ENCODE measurements around the gene PHC2.

Gene PHC2

DNA sequence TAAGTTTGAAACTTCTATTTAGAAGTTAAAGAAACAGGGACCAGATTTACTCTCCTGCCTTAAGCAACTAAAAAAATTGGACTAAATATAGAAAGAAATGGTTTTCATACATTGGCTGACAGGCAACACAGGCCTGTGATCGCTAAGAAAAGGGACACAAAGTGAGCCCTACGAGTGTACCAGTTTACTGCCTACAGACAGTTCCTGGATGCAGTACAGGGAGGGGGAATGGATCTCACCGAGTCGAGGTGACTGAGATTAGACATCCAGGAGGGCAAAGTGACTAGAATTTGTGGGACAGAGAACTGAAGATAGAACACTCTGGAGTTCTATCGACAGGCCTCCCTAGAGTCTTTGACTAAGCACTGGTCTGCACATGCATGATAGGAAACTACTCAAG, 16.0 kb downstream of the PHC2 start:
- no peak for DNase-seq

DNA sequence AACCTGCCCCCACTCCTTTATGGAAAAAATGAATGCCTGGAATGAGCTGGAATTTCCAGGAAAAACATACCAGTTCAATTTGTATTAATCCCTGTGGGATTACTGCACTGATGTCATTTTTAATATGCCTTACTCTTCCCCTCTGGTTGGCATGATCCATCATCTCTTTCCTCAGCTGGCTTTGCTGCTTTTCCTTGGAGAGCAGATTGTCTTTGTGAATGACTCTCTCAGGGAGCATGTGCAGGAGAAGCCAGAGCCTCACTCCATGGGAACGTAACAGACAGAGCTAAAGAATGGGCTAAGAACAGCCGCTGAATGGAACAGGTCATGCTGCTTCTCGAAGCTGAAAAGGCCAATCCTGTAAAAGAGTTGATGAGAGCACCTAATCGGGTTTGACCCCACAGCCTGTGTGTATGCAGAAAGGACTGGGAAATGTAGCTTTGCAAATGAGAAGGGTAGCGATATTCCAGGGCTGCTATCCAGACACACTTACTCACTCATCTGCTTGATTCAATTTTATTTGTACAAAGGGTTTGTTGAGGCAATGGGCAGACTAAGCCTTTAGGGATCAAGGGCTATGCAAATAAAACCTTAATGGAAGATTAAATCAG, 20.7 kb downstream of the PHC2 start:
- DNase-seq = no peak

DNA sequence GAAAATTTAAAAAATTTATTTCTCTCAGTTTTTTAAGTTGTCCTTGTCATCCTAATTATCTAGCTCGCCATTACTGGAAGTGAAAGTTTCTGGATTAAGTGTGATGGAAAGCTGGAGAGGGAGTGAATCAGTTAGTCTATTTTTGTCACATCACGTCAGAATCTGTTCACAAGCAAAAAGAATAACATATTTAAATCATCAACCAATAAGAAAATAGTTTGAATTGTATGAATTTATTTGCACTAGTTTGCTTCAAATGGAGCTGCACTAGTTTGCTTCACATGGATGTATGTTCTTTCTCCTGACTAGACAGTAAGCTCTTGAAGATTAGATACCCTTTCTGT, 22.8 kb downstream of the PHC2 start:
- DNase-seq = no peak

DNA sequence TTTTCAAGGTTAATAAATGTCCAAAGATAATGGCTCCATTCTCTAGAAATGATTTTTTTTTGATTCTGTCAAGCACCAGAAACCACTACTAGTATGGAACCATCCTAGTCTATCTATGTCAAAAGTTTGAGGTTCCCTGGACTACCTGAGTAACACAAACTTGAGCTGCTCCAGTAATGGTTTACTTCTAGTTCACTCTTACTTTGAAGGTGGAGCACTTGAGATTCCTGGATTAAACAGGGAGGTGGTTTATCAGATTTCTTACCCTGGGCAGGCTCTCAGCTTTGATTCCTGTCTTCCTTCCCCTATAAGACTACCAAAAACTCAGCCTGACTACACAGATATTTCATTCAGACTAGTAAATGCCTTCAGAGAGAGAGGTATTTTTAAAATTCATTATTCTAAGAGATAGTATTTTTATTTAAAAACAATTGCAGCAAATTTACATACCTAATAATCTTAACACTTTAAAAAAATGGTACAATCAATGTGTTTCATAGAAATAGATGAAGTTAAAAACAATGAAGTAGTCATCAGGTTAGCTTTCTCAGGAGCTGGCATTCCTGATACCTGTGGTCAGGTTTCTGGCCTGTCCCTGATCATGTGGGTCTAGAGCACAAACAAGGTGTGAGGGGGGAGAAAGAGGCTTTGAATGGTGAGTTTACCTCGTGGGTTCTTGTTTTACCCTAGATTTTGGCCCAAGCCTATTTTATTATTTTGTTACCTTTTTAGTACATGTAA, 23.4 kb downstream of the PHC2 start:
- no peak for DNase-seq

DNA sequence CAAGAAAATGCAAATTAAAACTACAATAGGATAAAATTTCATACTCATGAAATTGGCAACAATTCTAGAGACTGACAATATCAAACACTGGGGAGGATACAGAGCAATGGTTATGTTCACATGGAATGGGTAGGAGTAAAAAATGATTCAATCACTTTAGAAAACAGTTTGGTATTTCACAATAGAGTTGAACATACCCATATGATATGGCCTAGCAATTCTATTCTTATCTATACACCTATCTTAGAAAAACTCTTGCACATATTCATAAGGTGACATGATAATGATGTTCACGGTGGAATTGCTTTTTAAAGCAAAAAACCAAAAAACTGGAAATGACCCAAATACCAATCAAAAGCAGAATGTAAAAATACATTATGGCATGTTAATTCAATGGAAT, 28.7 kb downstream of the PHC2 start:
- peak; percentile 41 to 78 for DNase-seq

DNA sequence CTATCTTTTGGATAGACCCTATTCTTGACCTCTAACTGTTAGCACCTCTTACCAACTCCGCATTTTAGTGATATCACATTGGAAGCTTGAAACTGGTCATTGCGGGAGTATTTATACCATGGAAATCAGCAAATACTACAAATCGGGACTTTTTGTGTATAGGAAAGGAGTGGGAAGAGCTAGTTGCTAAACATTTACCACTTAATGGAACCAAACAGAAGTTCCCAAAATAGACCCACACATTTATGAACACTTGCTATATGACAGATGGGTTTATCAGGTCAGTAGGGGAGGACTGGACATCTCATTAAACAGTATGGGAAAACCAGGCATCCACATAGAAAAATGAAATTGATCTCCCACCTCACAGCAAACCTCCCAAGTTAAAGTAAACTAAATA, 29.4 kb downstream of the PHC2 start:
- DNase-seq = peak; percentile 41 to 84

DNA sequence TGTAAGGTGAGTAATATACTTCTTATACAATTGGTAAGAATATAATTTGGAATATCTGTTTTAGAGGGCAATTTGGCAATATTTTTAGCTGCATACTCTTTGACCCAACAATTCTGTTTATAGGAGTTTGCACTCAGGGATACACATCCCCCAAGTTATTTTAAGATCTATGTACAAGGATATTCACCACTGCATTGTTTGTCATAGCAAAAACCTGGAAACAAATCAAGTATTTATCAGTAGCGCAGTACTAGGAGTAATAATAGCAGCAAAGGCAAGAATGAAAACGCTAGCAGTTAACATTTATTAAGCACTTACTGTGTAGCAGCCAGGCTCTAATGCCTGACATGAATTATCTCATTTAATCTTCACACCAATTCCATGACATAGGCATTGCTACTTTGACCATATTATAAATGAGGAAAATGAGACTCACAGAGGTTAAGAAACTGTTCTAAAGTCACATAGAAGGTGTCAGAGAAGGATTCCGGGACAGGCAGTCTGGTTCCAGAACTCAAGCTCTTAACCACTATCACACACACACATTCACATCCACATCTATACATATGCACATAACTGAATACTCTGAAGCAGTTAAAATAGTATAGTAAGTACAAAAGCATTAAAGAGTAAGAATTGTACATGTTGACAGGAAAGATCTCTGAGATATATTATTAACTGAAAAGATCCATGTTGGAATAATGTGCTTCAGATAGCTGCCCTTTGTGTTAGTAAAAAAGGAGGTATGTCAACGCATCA, 30.6 kb downstream of the PHC2 start:
- no peak for DNase-seq

DNA sequence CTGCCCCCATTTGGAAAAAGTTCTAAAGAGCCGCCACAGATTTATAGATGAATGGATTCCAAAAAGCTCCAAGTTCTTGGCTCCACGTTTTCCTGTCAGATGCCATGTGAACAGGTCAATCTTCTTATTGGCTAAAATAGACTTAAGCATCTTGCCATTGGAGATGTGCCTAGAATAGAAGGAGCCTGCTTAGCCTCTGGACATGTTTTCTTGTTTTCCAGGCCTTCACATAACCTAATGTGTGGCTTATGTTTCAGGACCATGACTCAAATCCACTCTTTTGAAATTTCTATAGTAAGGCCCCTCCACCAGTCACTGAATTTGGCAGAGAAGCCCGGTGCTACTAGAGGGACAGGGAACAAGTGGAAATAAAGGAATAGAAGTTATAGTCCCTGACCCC, 31.5 kb downstream of the PHC2 start:
- DNase-seq = no peak

DNA sequence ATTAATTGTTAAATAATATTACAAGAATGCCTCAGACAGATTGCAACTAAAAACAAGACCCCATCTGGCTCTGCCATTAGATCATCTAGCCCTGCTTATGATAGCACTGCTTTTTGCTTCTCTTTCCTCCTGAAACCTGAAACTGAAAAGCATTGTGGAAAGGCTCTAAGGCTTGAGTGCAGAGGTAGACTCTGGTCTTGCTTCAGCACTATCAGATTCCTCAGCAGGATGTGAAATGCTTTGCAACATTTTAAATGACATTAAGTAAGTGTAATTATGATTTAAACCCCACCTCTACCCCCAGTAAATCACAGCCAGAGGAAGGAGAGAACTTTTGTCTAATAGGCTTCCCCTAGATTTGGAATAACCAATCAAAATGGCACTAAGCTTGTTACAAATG, 32.9 kb downstream of the PHC2 start:
- DNase-seq = no peak

DNA sequence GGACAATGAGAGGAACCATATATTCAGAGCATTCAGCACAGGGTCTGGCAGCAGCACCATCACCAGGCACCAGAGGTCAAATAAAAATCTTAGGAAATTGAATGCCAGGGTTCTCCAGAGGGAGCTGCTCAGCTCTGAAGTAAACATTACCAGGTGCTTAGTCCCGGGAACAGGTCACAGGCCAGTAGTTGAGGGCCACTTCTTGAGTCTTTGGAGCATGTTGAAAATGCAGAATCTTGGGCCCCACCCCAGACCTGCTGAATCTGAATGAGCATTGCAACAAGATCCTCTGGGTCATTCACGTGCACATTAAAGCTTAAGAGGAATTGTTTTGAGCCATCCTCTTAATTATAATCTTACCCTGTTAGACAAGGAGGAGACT, 33.8 kb downstream of the PHC2 start:
- no peak for DNase-seq

DNA sequence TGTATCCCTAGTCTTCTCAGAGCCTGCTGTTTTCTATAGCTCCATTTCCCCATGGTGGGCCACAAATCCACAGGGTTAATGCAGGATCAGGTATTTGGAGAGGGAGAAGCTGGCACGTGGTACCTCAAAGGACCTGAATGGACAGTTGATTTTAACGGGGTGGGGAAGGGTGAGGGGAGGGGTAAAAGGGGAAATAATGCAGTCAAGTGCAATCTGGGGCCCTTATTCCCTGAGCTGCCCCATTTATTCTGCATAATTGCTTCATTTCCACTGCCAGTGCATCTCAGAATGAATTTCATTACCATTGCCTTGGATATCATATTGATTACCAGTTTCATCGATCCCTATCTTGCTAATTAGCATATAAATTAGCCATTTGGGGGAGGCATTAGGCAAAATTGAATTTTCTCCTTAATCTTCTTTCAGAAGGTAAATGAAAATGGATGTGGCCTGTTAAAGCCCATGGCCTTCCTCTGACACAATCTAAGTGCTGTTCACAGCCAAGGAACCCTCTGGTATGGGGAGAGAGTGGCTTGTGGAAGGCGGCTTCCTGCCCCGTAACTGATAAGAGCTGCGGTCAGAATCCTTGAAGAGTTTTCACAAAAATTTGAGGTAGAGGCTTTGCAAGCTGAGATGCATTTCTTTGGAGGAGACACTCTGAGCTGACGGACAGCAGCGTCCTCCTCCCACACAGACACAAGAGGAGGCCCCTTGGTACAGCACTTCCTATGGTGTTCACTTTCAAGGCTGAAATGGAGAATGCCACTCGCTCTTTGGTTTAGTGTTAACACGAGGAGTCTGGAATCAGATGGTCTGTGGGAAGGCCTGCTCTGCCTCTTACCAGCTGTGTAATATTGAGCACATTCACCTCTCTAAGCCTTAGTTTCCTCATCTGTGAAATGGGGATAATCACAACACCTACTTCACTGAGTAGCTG, 34.4 kb downstream of the PHC2 start:
- no peak for DNase-seq

DNA sequence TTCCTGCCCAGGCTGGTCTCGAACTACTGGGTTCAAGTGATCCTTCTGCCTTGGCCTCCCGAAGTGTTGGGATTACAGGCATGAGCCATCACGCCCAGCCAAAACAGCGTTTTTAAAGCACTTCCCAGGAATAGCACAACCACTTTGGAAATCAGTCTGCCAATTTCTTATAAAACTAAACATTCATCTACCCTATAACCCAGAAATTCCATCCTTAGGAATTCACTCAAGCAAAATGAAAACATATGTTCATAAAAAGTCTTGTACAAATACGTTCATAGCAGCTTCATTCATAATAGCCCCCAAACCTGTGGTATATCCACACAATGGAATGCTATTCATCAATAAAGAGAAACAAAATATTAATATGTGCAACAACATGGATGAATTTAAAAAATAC, 36.1 kb downstream of the PHC2 start:
- DNase-seq = no peak

DNA sequence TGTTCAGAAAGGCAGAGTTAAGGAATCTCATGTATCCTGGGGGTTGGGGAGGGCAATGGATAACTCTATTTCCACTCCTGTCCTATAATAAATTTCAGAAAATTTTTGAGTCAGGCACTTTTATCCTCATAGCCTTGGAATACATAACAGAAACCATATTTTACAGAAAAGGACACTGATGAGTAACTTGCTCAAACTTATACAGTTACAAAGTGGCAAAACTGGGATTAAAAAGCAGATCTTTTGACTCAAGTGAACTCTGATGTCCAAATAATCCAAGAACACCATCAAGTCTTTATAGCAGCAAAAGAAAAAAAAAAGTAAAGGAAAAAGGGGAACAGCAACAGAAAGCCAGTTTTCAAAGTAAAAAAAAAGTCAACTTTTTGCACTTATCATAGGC, 36.9 kb downstream of the PHC2 start:
- DNase-seq = no peak

DNA sequence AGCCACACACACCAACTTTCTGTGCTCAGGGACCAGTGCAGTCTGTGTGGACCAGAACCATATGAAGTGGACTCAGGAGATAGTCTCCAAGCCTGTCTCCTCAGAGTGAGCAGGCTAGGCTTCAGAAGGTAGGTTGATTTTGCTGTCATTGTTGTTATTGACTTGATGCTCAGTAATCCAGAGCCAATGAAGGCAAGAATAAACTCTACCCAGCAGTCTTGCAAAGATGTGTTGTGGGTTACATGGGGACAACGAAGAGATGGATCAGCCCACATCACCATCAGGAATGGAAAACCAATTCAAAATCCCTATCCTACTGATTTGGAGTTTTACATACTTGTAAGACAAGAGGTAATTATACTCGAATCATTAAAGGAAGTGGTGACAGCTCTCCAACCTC, 37.4 kb downstream of the PHC2 start:
- DNase-seq = no peak

DNA sequence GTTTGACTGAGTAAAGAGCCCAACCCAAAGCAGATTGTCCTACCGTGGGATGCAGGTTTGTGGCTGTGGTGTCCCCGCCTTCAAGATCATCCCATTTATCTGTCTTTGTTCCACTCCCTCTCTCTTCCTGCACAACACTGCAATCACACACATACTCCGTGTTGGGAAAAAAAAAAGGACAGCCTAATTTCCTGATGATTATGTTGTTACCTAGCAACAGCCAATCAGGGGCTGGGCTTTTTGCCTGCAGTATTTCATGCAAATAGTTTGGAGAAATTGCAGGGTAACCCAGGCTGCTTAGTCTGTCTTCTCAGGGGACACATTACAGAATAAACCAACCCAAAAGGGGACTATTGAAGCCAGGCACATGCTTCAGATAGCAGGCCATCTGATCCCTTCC, 38.3 kb downstream of the PHC2 start:
- DNase-seq = no peak

DNA sequence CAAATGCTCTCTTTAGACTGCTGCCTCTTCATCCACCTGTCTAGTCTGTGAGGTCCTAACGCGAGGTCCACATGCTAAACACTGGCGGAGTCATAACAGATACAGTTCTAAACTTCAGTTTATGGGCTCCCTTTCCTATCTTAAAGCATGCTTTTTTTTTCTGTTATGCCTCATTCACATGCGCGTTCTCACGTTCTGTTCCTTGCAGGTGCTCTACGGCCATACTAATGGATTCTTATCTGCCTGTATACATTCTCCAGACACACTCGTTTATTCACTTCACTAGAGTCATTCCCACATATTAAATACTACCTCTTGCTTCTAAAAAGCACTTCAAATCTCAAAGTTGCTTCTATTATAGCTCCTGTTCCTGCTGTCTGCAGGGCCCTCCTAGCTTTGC, 38.7 kb downstream of the PHC2 start:
- DNase-seq = no peak

DNA sequence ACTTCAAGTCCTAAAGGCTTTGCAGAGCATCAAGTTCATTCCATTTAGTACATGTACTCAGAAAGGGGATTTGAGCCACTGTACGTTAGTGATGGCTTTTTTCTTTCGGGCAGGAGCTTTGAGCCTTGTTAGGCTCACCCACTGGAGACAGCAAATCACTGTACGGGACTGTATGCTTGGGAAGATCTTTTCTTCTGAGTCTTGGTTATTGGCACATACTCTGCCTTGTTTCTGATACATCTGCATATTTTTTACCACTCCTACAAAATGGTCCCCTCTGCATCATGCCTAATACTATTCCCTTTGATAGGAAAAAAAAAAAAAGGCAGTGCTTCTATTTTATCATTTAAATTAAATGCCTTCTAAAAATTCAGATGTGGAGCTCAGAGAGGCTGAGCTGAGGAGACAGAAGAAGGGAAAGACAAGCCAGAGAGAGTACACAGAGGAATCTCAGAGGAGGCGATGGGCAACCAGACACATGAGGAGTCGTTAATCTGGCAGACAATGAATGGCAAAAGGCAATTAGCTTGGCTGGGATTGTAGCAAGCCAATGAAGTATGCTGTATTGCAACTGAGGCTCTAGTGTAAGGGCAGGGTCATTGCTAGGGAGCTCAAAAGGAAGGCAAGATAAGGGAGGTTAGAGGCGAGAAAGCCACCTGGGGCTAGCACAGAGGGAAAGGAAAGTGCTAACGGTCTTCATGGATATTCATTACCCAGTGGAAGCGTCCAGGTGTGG, 39.4 kb downstream of the PHC2 start:
- DNase-seq = no peak

DNA sequence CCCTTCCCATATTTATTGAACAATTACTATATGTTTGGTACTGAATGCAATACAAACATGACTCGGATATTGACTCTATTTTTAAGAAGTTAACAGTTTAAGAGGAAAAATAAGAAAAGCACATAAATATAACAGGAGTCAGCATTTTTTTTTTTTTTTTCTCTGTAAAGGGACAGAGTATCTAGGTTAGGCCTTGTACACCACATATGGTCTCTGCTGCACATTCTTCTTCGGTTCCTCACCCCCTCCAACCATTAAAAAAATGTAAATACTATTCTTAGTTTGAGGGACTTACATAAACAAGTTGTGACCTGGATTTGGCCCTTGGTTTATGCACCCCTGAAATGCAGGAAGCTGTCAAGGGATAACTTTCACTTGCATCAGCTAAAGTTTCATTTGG, 40.4 kb downstream of the PHC2 start:
- no peak for DNase-seq

DNA sequence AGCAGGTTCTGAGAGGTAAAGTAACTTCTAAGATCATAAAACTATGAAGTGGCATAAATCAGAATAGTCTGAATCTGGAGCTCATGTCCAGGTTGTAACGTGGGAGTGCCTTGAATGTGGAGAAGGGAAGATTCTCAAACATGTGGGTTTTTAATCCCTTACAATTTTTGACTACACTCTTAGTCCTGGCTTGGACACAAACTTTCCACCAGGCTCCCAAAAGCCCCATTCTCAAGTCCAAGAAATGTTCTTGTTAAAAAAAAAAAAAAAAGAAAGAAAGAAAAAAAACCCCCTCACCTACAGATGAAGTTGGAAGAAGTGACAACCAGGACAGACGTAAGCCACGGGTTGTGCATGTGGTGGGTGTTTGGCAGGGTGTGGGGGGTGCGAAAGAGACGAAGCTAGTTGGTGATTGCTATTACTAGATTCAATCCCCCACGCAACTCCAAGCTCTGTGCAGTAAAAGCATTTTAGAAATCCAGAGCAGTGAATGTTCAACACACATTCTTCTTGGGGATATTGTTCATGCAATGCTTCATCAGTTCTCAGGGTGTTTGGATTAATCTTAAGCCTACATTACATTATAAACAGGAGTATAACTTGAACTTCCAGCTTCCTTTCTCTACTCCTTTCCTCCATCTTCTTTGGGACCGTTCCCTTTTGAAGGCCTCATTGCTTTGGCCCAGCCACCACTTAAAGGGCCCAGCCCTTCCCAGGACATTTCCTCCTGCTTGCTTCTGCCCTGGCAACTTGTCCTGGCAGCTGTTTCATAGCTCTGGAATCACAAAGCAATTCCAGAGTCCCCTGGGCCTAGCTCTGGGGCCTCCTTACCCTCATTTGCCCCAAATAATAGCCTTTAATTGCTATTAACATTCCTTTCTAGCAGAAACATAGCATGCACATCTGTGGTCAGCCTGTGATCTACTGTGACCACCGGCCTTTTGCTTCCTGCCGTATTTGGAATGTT, 41.8 kb downstream of the PHC2 start:
- no peak for DNase-seq

DNA sequence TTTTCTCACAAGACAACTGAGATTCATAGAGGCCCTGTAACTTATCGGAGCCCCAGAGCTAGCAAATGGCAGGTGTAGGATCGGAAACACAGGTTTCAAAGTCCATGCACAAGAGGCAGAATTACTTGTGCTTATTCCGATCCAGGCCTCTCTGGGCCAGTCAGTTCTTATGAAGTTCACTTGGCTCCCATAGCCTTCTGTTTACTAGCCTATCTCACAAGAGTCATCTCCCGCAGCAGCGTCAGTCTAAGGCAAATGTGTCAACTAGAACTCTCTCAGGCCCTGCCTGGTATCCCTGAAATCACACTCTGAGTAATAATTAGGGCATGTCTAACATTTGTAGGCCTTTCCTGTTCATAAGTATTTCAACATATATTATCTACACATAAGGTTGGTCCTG, 43.3 kb downstream of the PHC2 start:
- DNase-seq = no peak

DNA sequence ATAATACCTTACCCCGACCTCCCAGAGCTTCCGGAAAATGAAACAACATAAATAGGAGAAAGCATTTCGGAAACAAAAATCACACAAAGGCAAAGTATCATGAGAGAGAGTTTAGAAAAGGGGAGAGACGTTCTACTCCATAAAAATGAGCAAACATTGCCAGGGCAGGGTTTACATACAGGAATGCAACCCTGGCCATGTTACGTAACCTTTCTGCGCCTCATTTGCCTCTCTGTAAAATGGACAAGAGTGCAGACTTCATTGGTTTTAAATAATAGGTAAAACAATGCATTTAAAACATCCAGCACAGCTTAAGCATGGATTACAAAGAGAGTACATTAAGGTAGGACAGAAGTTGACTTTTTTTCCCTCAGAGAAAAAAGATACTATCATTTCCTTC, 45.6 kb downstream of the PHC2 start:
- no peak for DNase-seq
